Fibroblast of pulmonary artery (primary cell): ENCODE results near the gene GAB2.
"Not testable (repeated sequence)": the region's sequence is repeated elsewhere in the genome, so short reads cannot be mapped to it uniquely, and the experiment has no call there.

ENCODE experiments used
- DNase-seq: peaks from one replicate; pipeline ENCODE4 v3.0.0-alpha.2; 2010; ENCODE audit warnings: low read depth
- H3K4me3 ChIP-seq: replicated peaks from 2 replicates; pipeline ENCODE4 v1.5.1; 2011; ENCODE audit warnings: low read depth, mild to moderate bottlenecking, control low read depth, low read length, moderate library complexity
- TF ChIP-seq, protein P1 (sequence below): IDR thresholded peaks from 2 replicates; pipeline ENCODE4 v1.5.1; 2011; ENCODE audit warnings: mild to moderate bottlenecking, control low read depth, low read length, inconsistent platforms; ENCODE audit errors: missing control alignments

GAB2 gene

DNA sequence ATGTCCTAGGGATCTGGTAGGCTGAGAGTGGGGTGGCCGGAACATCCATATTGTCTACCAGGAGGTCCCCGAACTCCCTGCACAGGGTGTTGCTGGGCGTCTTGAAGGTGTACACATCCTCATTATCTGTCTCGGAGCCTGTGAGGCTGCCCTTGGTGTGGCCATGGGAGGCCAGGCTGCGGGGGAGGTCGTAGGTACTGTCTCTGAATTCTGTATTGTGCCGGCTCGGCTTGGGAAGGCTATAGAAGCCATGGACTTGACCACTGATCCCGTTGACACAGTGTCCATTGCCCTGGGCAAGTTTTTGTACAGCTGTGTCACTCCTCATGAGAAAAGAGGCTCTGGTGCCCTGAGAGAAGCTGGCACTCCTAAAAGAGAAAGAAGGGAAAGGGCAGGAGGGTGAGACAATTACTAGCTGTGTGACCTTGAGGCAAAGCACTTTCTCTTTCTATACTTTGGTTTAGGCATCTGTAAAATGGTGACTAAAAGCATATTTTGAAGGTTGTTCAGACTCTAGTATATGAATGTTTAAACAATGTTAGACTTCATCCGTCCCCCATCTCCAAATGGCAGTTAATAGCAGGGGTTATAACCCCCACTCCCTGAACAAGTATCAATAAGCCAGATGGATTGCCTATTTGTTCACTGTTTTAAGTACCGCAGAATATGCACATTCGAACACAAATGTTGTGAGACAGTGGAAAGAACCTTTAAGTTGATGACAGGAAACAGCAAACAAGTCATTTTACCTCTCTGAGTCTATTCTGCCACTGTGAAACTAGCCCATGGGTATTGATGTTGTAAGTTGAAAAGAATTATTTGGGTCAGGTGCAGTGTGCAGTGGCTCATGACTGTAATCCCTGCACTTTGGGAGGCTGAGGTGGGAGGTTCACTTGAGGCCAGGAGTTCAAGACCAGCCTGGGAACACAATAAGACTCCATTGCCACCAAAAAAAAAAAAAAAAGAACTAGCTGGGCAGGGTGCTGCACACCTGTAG is 190.6 kb downstream of the GAB2 start:
- H3K4me3 ChIP-seq = no peak overlapping the region
- DNase-seq = no peak
- TF ChIP-seq, protein P1, sequence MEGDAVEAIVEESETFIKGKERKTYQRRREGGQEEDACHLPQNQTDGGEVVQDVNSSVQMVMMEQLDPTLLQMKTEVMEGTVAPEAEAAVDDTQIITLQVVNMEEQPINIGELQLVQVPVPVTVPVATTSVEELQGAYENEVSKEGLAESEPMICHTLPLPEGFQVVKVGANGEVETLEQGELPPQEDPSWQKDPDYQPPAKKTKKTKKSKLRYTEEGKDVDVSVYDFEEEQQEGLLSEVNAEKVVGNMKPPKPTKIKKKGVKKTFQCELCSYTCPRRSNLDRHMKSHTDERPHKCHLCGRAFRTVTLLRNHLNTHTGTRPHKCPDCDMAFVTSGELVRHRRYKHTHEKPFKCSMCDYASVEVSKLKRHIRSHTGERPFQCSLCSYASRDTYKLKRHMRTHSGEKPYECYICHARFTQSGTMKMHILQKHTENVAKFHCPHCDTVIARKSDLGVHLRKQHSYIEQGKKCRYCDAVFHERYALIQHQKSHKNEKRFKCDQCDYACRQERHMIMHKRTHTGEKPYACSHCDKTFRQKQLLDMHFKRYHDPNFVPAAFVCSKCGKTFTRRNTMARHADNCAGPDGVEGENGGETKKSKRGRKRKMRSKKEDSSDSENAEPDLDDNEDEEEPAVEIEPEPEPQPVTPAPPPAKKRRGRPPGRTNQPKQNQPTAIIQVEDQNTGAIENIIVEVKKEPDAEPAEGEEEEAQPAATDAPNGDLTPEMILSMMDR = no peak

DNA sequence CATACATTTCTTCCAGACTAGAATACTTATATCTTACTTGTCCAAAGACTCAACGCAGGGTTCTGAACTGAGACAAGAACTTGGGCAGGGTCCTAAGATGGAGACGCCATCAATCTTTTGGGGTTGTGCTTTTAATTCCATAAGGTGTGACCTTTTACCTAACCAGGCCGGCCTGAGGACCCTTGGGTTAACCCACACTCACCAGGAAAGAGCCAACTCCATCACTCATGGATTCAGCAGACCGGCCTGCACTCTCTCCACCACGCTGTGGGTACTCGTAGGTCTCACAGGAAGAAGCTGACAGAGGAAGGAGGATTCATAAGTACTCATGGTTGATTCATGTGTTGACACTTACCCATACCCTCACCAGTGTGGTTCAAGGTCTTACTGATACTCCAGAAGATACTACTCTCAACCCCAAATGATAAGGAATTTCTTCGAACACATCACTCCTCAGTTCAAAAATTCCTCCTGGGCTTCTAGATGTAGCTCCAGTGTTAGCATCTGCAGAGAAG is 192.7 kb downstream of the GAB2 start:
- TF ChIP-seq, protein P1 = no peak
- no peak overlapping the region for H3K4me3 ChIP-seq
- DNase-seq = no peak

DNA sequence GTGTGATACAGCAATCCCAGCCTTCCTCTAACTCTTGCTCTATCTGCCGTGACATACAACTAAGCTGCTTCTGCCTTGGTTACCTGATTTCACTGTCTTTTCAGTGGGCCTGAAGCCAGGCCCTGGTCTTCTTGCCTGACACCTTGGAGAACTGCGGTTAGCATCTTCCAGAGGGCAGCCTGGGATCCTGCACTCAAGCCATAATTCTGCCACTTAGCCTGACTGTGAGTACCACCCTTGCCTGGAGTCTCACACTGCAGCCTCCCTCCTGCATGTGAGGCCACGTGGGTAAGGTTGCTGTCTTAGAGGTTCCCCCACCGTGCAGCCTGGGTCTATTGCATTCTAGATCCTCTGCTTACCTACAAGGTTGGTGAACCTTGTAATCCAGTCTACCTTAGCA is 193.1 kb downstream of the GAB2 start:
- TF ChIP-seq, protein P1 = no peak
- no peak overlapping the region for H3K4me3 ChIP-seq

DNA sequence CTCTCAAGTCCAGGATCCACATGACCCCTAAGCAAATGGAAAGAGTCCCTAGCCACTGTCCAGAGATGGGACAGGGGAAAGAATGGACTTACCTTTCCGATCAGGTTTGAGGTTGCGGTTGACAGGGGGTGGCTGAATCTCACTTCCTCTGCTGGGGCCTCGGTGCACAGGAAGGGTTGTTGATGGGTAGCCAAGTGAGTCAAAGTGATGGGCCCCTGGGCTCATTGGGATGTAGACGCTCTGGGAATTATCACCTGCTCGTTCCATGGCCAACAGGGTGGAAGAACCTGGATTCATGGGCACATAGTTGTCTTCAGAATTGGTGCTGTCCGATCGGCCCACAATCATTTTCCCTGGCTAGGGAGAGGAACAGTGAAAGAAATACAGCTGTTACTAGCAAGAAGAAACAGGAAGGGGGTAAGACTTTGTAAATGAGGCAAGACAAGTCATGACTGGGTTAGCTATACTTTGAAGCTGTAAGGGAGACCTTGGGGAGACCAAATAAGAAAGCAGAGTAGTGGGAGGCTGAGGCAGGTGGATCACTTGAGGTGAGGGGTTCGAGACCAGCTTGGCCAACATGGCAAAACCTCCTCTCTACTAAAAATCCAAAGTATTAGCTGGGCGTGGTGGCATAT is 194.2 kb downstream of the GAB2 start:
- TF ChIP-seq, protein P1 = no peak
- no peak overlapping the region for H3K4me3 ChIP-seq
- DNase-seq = no peak

More for the DNA sequence above, 193.1 kb downstream of the GAB2 start:
- no peak for DNase-seq

DNA sequence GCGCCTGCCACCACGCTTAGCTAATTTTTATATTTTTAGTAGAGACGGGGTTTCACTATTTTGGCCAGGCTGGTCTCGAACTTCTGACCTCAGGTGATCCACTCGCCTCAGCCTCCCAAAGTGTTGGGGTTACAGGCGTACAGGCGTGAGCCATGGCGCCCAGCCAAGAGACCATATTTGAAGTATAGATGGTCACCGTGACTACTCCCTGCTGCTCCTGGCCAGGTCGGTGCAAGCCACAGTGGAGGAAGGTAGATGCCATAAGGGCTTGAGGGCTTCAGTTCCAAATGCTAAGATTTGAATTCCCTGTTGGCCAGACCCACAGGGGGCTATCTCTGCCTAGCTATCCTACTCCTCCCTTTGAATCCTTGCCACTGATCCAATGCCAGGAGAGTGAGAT is 194.9 kb downstream of the GAB2 start:
- DNase-seq = not testable (repeated sequence)

DNA sequence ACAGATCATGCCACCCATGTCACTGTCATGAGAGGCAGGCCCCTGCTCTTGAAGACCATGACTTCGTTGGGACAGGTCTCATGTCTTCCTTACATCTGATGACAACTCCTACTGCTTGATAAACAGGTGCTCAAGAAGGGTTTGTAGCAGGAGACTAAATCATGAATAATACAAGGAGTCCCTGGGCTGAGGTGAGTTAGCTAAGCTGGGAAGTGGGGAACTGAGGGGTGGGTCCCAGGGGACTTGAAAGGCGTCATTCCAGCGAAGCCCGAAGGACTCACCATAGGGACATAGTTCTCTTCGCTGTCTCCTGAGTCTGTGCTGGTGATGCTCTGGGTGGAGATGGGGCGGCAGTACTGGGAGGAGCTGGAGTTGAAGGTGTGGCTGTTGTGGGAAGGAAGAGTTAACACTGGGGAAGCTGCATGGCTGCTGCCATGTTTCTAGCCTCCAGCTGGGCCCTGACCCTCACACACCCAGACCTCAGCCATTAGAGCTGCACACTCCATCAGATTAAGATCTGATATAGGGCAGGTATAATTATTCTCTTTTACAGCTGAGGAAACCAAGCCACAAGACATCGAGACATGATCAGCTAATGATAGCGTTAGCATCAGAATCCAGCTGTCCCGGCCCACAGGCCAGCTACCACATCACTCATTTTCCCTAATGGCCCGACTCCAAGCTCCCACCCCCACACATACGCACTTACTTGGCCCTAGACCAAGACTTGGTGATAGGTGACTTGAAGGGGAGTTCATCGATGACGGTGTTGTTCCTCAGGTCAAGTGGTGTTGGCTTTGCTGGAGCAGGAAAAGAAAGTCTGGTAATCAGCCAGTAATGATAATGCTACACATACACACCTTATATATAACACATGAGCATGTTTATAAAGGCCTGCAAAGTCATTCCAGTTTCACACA is 196.0 kb downstream of the GAB2 start:
- H3K4me3 ChIP-seq = no peak overlapping the region
- DNase-seq = no peak
- TF ChIP-seq, protein P1 = no peak

More for the DNA sequence above, 194.9 kb downstream of the GAB2 start:
- not testable (repeated sequence) for H3K4me3 ChIP-seq
